ENCODE measurements around the gene SLC29A3. TPM values are rescaled to one million over a fixed set of nuclear protein-coding genes. Genes with fewer than 3 reads are reported as not detected.

The SLC29A3 gene
- total and polyA plus RNA-seq, 8 donors = 7.6 to 13.4 (median 8.1) TPM

DNA sequence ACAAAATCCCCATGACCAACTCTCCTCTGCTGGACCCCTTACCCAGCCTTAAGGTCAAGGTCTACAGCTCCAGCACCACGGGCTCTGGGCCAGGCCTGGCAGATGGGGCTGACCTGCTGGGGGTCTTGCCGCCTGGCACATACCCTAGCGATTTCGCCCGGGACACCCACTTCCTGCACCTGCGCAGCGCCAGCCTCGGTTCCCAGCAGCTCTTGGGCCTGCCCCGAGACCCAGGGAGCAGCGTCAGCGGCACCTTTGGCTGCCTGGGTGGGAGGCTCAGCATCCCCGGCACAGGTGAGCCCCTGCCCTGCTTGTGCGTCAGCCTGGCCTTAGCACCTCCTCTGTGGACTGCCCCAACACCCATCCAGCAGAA is 27.5 kb upstream of the SLC29A3 start:
- Histone ChIP-seq H3K36me3 (peaks cover 0 to 40% of the 10 kb centered on the region in 2 donors), H3K4me3 (no peak overlapping the region), H3K4me1 (peaks cover 0 to 9% of the 10 kb centered on the region in 2 donors), H3K27ac (no peak overlapping the region), H3K9me3 (no peaks in the 10 kb centered on the region), H3K27me3 (no peaks in the 10 kb centered on the region)
- DNase-seq (peak in 1 of 4 donors; percentile 79), ATAC-seq (no peak)
- intact Hi-C loops (cut with DNase I) = no loop called here
- TF ChIP-seq, protein P1, sequence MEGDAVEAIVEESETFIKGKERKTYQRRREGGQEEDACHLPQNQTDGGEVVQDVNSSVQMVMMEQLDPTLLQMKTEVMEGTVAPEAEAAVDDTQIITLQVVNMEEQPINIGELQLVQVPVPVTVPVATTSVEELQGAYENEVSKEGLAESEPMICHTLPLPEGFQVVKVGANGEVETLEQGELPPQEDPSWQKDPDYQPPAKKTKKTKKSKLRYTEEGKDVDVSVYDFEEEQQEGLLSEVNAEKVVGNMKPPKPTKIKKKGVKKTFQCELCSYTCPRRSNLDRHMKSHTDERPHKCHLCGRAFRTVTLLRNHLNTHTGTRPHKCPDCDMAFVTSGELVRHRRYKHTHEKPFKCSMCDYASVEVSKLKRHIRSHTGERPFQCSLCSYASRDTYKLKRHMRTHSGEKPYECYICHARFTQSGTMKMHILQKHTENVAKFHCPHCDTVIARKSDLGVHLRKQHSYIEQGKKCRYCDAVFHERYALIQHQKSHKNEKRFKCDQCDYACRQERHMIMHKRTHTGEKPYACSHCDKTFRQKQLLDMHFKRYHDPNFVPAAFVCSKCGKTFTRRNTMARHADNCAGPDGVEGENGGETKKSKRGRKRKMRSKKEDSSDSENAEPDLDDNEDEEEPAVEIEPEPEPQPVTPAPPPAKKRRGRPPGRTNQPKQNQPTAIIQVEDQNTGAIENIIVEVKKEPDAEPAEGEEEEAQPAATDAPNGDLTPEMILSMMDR (IDR thresholded peaks at IDR 0.05) = no peak

DNA sequence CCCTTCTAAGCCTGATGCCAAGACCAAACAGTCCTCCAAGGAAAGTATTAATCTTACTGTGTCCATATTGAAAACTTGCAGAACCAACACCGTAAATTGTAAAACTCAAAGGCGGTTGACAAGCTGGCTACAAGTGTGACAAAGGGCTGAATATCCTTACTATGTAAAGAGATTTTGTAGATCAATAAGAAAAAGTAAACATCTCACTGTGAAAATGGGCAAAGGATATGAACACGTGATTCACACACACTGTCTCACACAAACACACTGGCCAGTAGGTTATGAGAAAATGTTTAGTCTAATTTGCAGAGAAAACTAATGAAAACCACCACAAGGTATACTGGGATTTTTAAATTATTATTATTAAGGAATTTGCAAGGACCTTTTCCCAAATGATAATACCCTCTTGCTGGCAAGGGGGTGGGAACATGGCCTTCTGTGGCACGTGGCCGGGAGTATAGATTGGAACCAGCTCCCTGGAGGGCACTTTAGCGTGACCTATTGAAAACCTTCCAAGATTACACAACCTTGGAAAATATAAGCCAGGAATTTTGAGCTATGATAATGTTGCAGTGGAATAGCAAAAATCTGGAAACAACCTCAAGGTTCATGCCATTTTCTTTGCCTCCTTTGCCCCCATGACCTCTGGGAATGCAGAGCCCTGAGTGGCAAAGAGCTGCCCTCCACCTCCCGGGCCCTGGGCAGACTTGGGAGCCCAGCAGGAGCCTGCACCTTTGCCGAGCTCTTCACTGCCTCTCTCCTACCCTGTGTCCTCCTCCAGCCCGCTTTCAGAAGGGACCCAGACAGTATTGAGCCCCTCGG is 26.2 kb upstream of the SLC29A3 start:
- ATAC-seq = no peak
- Histone ChIP-seq H3K27me3 (no peaks in the 10 kb centered on the region), H3K36me3 (peaks cover 0 to 40% of the 10 kb centered on the region in 2 donors), H3K4me1 (peaks cover 0 to 9% of the 10 kb centered on the region in 2 donors), H3K9me3 (no peaks in the 10 kb centered on the region), H3K27ac (no peak overlapping the region), H3K4me3 (no peak overlapping the region)
- DNase-seq = no peak
- TF ChIP-seq, protein P1 (IDR thresholded peaks at IDR 0.05) = no peak
- intact Hi-C loops (cut with DNase I) = no loop called here

DNA sequence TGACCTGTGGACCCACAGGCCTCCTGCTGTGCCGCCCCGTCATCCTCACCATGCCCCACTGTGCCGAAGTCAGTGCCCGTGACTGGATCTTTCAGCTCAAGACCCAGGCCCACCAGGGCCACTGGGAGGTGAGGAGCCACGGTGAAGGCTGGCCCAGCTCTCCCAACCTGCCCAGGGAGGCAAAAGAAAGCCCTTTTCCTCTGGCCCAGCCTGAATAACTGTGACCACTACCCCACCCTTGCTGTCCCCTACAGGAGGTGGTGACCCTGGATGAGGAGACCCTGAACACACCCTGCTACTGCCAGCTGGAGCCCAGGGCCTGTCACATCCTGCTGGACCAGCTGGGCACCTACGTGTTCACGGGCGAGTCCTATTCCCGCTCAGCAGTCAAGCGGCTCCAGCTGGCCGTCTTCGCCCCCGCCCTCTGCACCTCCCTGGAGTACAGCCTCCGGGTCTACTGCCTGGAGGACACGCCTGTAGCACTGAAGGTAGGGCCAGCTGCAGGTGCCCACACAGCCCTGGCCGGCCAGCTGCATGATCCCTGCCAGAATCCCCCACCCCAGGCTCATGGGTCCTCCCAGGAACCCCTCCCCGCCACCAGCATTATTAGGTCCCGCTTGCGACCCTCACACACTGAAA is 25.5 kb upstream of the SLC29A3 start:
- Histone ChIP-seq H3K4me1 (peaks cover 0 to 9% of the 10 kb centered on the region in 2 donors), H3K4me3 (no peak overlapping the region), H3K36me3 (peaks cover 0 to 43% of the 10 kb centered on the region in 2 donors), H3K27ac (no peak overlapping the region), H3K9me3 (no peaks in the 10 kb centered on the region), H3K27me3 (no peaks in the 10 kb centered on the region)
- TF ChIP-seq, protein P1 (IDR thresholded peaks at IDR 0.05) = no peak
- intact Hi-C loops (cut with DNase I) = no loop called here
- ATAC-seq (peak; percentile 67), DNase-seq (peak in 1 of 4 donors; percentile 83)

DNA sequence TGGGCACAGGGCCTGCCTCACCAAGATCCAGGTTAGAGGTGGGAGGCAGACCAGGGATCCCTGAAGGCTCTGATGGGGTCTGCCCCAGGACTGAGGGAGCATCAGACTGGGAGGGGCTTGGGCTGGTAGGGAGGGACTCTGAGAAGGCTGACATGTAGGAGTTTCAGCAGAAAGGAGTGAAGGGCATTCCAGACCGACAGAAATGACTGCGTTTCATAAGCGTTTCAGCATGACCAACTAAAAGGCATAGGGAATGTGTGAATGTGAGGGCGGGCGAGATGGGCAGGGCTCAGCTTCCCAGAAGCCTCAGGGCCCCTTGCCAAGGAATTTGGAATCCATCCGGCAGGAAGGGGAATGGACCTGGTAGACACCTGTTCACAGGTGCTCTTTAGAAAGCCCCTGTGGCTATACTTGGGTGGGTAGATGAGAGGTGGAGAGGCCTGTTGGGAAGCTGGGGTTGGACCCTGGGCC is 24.9 kb upstream of the SLC29A3 start:
- ATAC-seq = peak; percentile 31
- H3K27ac ChIP-seq = no peak overlapping the region

More for the DNA sequence above, 24.9 kb upstream of the SLC29A3 start:
- Histone ChIP-seq H3K27me3 (no peaks in the 10 kb centered on the region), H3K4me3 (no peak overlapping the region), H3K9me3 (no peaks in the 10 kb centered on the region), H3K4me1 (peaks cover 0 to 9% of the 10 kb centered on the region in 2 donors), H3K36me3 (peaks cover 0 to 46% of the 10 kb centered on the region in 2 donors)
- TF ChIP-seq, protein P1 (IDR thresholded peaks at IDR 0.05) = no peak
- intact Hi-C loops (cut with DNase I) = no loop called here
- peak in 1 of 4 donors; percentile 13 for DNase-seq
